HG03039 (cell line): Measurements from ENCODE around the gene FBRS.
"Not testable (repeated sequence)": the region's sequence is repeated elsewhere in the genome, so short reads cannot be mapped to it uniquely, and the experiment has no call there.

ENCODE experiments used
- ATAC-seq: cut with Tn5 transposase; IDR thresholded peaks from one replicate; pipeline ENCODE4 v1.9.1; 2021; ENCODE audit warnings: mild to moderate bottlenecking, moderate library complexity; ENCODE audit not compliant: unreplicated experiment

The FBRS gene

GRCh38 chr16:30657866-30658730 lies at the start of gene FBRS:
TSS of gene FBRS (plus strand) at chr16:30658431. CDS start at chr16:30659519, 1,088 bp downstream.
- ATAC-seq: peak; percentile 66

DNA sequence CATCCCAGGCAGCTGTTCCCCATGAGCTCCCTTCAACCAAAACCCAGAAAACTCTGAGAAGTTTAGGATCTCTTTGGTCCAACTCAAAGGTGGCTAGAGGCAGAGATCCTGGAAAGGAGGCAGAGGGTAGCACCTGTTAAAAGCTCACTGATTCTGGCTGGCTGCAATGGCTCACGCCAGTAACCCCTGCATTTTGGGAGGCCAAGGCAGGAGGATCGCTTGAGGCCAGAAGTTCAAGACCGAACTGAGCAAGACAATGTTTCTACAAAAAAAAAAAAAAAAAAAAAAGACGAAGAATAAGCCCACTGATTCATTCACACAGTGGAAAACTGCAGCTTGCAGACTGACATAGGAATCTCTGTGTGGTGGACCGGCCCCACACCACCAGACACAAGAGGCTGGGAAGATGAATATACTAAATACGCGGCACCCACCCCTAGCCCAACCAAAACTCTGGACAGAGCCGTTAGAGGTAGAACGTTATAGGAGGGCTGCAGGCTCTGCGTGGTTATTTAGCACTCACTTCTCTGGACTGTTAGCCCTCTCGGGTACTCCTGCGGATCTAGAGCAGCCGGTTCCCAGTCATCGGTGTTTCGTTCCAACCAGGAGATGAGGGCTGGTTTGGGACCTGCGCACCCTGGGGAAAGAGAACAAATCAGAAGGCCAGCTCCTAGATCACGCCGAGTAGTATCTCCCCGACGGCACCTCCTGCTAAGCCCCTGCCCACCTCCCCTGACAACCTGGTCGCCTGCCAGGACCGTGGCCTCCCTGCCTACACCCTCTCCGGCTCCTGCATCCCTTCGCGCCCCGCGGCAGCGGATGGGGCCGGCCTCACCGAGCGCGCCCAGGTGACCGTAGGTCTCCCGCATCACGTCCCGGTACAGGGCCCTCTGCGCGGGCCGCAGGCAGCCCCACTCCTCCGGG lies 49.0 kb upstream of the FBRS start:
- ATAC-seq: peak; percentile 24

- peak; percentile 86 for ATAC-seq
Measured at GRCh38 chr16:30609926-30610839, 48.0 kb upstream of the FBRS start, which contains the start of gene ZNF689. TSS of gene ZNF689 (minus strand) at chr16:30610389. CDS start at chr16:30610041, 348 bp downstream.

- ATAC-seq: no peak
Measured at GRCh38 chr16:30615358-30616091, 42.7 kb upstream of the FBRS start.

DNA sequence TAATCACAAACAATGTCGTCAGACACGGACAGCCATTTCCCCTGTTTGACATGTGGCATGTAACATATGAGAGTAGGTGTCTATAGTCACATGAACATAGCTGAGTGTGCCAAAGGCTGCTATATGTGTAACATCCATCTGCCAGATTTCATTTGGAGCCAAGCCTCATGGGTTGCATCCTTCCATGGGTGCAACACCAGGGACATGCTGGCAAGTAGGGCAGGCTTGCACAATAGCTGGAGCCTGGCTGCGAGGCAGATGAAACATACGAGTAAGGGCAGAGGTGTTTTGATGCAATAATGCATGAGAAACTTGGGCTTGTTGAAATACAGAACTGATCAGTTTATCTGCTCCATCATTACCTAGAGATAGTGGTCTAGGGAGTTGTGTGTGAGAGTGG lies 39.0 kb upstream of the FBRS start:
- ATAC-seq: no peak

- no peak for ATAC-seq
Measured at GRCh38 chr16:30619638-30620037, 38.6 kb upstream of the FBRS start.

DNA sequence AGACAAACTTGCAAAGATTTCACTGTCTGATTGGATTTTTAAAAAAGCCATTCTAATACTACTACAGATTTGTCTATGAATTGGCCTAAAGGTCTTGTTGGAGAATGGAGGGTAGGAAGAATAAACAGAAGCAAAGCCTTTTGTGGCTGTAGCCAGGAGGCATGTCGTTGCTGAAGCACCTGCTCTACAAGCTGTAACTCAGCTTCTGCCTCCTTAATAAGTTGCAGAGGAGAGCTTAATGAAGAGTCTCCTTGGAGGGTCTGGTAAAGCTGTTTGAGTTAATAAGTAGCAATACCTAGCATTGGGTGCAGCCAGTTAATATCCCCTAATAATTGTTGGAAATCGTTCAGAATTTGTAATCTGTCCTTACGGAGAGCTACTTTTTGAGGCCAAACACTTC lies 38.1 kb upstream of the FBRS start:
- no peak for ATAC-seq

DNA sequence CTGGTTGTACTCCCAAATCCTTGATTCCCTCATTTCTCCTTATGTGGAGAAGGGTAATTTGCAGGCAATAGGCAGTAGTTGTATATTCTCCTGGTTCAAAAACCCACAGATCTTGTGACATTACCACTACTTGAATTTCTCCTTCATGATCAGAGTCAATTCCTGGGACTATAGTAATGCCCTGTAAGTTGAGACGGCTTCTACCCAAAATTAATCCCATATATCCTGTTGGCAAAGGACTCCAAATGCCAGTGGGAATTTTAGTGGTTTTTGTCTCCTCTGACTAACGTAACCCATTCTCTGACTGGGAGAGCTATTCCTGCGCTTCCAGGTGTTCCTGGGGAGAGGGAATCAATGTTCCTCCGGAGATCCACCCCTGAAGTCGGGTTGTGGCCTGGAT lies 36.5 kb upstream of the FBRS start:
- no peak for ATAC-seq

DNA sequence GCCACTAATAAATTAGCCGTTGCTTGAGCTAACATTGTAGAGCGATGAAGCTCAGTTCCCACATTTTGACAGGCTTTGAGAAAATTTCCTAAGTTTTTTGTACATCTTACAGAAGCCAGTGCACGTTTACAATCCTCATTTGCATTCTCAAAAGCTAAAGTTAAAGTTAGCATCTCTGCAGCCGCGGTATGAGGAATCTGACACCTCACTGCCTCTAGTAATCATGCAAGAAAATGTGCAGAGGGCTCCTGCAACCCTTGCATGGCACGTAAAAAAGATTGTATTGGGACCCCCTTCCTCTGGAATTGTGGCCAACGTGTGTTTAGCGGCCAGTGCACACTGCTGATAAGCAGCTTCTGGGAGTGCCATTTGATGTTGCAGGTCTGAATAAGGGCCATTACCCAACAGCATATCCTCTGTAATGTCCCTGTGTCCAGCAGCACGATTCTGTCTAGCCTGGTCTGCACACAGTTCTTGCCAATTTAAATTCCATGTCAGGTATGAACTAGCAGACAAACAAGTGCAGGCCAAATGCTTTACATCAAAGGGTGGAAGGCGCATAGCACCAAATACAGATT lies 35.7 kb upstream of the FBRS start:
- no peak for ATAC-seq

GRCh38 chr16:30623536-30624283 lies 34.5 kb upstream of the FBRS start:
- ATAC-seq: no peak

- no peak for ATAC-seq
Measured at GRCh38 chr16:30626236-30626635, 32.0 kb upstream of the FBRS start.

GRCh38 chr16:30628628-30629540 lies 29.3 kb upstream of the FBRS start:
- no peak for ATAC-seq

DNA sequence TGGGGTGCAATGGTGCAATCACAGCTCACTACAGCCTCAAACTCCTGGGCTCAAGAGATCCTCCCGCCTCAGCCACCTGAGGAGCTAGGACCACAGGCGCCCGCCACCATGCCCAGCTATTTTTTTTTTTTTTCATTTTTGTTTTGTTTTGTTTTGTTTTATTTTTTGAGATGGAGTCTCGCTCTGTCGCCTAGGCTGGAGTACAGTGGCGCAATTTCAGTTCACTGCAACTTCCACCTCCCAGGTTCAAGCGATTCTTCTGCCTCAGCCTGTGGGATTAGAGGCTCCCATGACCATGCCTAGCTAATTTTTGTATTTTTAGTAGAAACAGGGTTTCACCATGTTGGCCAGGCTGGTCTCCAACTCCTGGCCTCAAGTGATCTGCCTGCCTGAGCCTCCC lies 25.8 kb upstream of the FBRS start:
- not testable (repeated sequence) for ATAC-seq

- ATAC-seq: no peak
Measured at GRCh38 chr16:30633526-30633925, 24.7 kb upstream of the FBRS start.

- ATAC-seq: no peak
Measured at GRCh38 chr16:30636599-30636998, 21.6 kb upstream of the FBRS start.

DNA sequence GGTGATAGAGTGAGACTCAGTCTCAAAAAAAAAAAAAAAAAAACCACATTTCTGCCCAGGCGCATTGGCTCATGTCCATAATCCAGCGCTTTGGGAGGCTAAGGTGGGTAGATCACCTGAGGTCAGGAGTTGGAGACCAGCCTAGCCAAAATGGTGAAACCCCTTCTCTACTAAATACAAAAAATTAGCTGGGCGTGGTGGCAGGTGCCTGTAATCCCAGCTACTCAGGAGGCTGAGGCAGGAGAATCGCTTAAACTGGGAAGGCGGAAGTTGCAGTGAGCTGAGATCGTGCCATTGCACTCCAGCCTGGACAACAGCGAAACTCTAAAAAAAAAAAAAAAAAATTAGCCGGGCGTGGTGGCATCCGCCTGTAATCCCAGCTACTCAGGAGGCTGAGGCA lies 21.1 kb upstream of the FBRS start:
- not testable (repeated sequence) for ATAC-seq

GRCh38 chr16:30637944-30638343 lies 20.3 kb upstream of the FBRS start:
- ATAC-seq: no peak
